Erythroblast (primary cell): ENCODE data around the gene PPARG.

Experiments
- GATA1 ChIP-seq: IDR thresholded peaks from 2 replicates; pipeline ENCODE4 v1.6.1; 2011; ENCODE audit warnings: low read depth, mild to moderate bottlenecking, control low read depth, low read length, moderate library complexity
- POLR2A ChIP-seq: IDR thresholded peaks from 2 replicates; pipeline ENCODE4 v1.6.1; 2011; ENCODE audit warnings: mild to moderate bottlenecking, low read length

- TF ChIP-seq POLR2A (no peak), GATA1 (no peak)
These were observed 141.2 kb downstream of the PPARG start for GRCh38 chr3:12430086-12430485.
